Subcutaneous preadipocyte (primary cell): ENCODE data around the gene DAP. TPM values are rescaled to one million over a fixed set of nuclear protein-coding genes. Genes with fewer than 3 reads are reported as not detected.

Experiments used
- small RNA-seq: library from RNA; depleted of rRNA; stranded (forward); fragments of <200 nt; gene quantifications from one replicate; pipeline ENCODE3, GENCODE V24; 2012
- total RNA-seq: library from RNA; depleted of rRNA; stranded (reverse); fragments of >200 nt; gene quantifications from 2 replicates; pipeline ENCODE4 v1.2.3, GENCODE V29; 2012

DAP gene
- total RNA-seq: 15.1 and 24.6 TPM in 2 replicates

GRCh38 chr5:10761185-10761932 is at the start of gene DAP:
DAP (minus strand) TSS chr5:10761234; CDS start chr5:10761068, 166 bp downstream.

Small RNA genes within 50 kb of the gene (small RNA-seq; reads per million reads assigned to genes)
- gene AC012629.4: not detected

Other genes starting within 250 kb of the DAP start
- gene ANKRD33B, start 197.2 kb downstream of the DAP start, total RNA-seq: 4.4 and 5.9 TPM in 2 replicates